Measurements from ENCODE around the gene CNKSR3.

CNKSR3 gene

DNA sequence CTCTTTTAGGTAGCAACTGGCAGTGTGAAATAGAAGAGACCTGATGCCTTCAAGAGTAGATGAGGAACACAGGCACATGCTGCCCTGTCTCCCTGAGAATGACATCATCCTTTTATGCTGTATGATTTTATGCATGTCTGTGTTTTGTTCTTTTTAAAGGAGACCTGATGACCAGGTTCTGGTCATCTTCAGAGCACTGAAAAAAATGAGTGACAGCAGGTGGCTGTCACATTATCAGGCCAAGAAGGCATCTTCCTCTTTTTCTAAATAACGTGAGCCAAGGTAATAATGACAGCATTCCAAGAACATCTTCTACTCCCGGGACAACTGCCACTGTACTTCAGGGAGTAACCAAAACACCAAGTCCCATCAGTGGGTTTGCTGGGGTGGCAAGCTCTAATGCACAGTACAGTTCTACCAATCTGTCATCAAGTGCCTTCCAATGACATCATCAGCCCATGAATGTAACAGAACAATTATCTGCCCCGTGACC, 28.9 kb downstream of the CNKSR3 start:
- DNase-seq (ENCODE audit: low read depth), result no peak
- TF ChIP-seq, protein P1, sequence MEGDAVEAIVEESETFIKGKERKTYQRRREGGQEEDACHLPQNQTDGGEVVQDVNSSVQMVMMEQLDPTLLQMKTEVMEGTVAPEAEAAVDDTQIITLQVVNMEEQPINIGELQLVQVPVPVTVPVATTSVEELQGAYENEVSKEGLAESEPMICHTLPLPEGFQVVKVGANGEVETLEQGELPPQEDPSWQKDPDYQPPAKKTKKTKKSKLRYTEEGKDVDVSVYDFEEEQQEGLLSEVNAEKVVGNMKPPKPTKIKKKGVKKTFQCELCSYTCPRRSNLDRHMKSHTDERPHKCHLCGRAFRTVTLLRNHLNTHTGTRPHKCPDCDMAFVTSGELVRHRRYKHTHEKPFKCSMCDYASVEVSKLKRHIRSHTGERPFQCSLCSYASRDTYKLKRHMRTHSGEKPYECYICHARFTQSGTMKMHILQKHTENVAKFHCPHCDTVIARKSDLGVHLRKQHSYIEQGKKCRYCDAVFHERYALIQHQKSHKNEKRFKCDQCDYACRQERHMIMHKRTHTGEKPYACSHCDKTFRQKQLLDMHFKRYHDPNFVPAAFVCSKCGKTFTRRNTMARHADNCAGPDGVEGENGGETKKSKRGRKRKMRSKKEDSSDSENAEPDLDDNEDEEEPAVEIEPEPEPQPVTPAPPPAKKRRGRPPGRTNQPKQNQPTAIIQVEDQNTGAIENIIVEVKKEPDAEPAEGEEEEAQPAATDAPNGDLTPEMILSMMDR (IDR thresholded peaks at IDR 0.05; ENCODE audit: control insufficient read depth, extremely low read depth, insufficient read depth), result no peak
- no peak overlapping the region for H3K4me3 ChIP-seq (ENCODE audit: low read depth, low read length)

DNA sequence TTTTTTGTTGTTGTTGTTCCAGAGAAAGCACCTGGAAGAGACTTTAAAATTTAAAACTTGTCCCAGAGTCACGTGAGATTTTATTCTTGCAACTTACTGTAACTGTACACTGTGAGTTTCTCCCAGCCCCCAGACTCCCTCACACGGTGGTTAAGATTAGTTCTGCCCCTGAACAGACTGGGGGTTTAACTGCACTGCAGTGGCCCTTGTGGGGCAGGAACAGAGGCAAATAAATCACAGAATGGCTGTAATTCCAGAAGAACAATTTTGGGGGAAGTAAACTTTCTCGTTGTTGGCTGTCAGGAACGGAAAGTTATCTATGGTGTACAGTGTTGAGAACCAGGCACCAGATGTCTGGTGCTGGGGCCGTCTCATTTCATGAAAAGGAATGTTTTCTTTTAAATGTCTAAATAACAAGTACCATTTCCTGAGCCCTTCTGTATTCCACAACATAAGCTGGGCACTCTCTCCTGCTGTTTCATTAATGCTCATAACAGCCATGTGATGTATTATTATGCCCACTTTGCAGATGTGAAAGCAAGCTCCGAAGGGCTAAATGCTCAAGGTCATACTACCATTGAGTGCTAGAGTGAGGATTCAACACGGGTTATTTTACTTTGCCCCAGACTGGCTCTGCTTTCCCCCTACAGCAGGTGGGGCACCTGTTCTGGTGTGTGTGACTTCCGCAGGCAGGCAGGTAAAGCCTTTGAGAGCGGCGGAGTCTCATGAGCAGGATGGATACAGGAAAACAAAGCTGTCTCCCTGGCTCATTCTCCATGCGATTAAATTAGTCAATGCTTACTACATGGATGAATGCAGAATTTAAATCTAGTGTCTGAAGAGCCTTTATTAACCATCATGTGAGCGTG, 30.5 kb downstream of the CNKSR3 start:
- no peak for DNase-seq (ENCODE audit: low read depth)
- no peak overlapping the region for H3K4me3 ChIP-seq (ENCODE audit: low read depth, low read length)
- TF ChIP-seq, protein P1 (IDR thresholded peaks at IDR 0.05; ENCODE audit: control insufficient read depth, extremely low read depth, insufficient read depth), result no peak

DNA sequence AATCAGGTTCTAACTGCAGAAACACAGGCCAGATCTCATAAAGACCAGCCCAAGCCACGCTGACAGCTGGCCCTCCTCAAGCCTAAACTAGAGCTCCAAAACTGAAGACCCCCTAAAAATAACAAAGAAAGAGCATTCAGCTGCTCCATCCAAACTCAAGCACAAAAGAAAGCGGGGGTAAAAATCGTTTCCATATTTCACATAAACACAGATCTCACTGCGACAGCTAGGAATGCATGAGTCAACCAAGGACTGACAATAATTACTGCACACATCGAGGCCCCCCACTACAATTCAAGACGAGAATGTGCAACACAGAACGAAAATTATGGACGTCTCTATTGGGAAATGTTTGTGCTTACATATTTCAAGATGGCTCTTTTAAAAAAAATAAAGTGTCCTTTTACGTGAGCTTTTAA, 31.1 kb downstream of the CNKSR3 start:
- DNase-seq (ENCODE audit: low read depth), result no peak
- TF ChIP-seq, protein P1 (IDR thresholded peaks at IDR 0.05; ENCODE audit: control insufficient read depth, extremely low read depth, insufficient read depth), result no peak
- no peak overlapping the region for H3K4me3 ChIP-seq (ENCODE audit: low read depth, low read length)

DNA sequence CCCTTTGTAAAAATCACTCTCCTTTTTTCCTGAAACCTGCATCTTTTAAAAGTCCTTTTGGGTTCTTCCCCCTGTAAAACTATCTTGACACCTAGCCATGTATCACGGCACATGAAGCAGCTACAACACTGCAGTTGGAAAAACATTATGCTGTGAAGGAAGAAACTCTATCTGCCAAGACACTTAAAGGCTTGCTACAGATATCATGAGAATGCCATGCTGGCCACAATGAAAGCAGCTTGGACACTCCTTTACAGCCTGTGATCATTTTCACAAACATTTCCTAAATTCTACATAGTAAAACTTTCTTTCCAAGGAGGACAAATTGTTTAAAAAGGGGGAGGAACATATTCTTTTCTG, 31.8 kb downstream of the CNKSR3 start:
- TF ChIP-seq, protein P1 (IDR thresholded peaks at IDR 0.05; ENCODE audit: control insufficient read depth, extremely low read depth, insufficient read depth), result no peak
- DNase-seq (ENCODE audit: low read depth), result no peak
- H3K4me3 ChIP-seq (ENCODE audit: low read depth, low read length), result no peak overlapping the region

DNA sequence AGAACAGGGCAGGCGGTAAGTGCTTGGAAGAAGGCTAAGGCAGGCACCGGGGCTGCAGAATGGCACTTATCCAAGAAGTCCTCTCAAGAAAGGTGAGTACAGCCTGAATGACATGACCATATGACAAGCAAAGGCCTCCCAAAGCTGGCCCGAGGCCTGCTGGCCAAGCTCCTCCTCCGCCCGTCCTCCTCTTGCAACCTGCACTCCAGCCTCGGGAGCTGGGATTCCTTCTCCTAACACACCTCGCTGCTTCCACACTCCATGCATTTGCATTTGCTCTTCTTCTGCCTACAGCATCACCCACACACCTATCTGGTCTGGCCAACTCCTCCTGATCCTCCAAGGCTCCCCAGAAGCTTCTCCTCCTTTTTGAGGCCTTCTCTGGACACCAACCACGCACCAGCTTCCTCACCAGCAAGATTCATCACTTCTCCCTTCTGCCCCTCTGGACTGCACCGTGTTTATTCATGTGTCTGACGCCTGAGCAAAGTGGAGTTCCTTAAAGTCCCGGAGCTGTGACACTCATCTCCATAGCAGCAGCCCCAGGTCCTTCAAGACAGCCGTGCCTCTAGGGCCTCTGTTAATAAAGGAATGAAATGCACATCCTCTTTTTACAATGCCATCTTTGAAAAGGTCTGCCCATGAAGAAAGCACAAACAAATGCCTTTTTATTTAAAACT, 32.3 kb downstream of the CNKSR3 start:
- no peak for DNase-seq (ENCODE audit: low read depth)
- TF ChIP-seq, protein P1 (IDR thresholded peaks at IDR 0.05; ENCODE audit: control insufficient read depth, extremely low read depth, insufficient read depth), result no peak
- H3K4me3 ChIP-seq (ENCODE audit: low read depth, low read length), result no peak overlapping the region

DNA sequence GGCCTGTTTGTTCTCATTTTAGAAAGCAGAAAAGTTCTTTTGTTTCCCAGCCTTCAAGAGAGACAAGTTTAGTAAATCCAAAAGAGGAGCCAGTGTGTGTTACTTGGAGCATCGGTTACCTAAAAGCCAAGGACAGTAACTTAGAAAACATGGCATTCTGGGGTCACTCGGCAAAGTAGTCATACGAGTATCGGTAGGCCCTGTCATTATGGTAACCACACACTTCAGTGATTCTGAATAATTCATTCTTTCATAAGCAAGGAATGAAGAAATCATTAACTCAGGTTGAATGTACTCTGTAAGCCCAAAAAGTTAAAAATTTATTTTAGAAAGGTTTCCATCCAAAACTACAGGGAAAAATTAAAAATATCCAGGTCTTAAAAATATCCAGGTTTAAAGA, 34.0 kb downstream of the CNKSR3 start:
- TF ChIP-seq, protein P1 (IDR thresholded peaks at IDR 0.05; ENCODE audit: control insufficient read depth, extremely low read depth, insufficient read depth), result no peak
- no peak overlapping the region for H3K4me3 ChIP-seq (ENCODE audit: low read depth, low read length)
- no peak for DNase-seq (ENCODE audit: low read depth)

Data from LNCaP clone FGC (cell line).